CD14-positive monocyte (primary cell): ENCODE measurements around the gene ADAMTS13. TPM values are rescaled to one million over a fixed set of nuclear protein-coding genes. Genes with fewer than 3 reads are reported as not detected.

ENCODE experiments used
- DNase-seq, 3 donors: peaks; one replicate each; pipeline ENCODE4 v3.0.0-alpha.2; 2011 to 2022
- H2AFZ ChIP-seq: 2 replicates; pipeline ENCODE4 v1.6.0; 2012; ENCODE audit warnings: mild to moderate bottlenecking, low read depth, low read length, inconsistent platforms; ENCODE audit not compliant: insufficient read depth, poor library complexity, severe bottlenecking
- H3K27ac ChIP-seq, 2 donors: 1 replicate in 1 of 2; 2 replicates in 1 of 2; pipeline ENCODE4 v1.5.1; 2012 to 2013; ENCODE audit warnings: low read length in 2 of 2, control low read depth in 1 of 2, inconsistent platforms in 1 of 2, low read depth in 1 of 2, mild to moderate bottlenecking in 1 of 2
- H3K27me3 ChIP-seq, 2 donors: one replicate each; pipeline versions ENCODE4 v1.6.0 to v1.6.1; 2011 to 2013; ENCODE audit warnings: low read length in 2 of 2; ENCODE audit not compliant: control insufficient read depth in 2 of 2, insufficient read depth in 2 of 2
- H3K36me3 ChIP-seq, 2 donors: replicated peaks in 1 of 2; 1 replicate in 1 of 2; 2 replicates in 1 of 2; pipeline versions ENCODE4 v1.5.1 to v1.6.1; 2012 to 2013; ENCODE audit warnings: low read length in 2 of 2, control low read depth in 1 of 2, inconsistent platforms in 1 of 2, mild to moderate bottlenecking in 1 of 2; ENCODE audit not compliant: insufficient read depth in 2 of 2, control insufficient read depth in 1 of 2
- H3K4me1 ChIP-seq, 2 donors: 1 replicate in 1 of 2; 2 replicates in 1 of 2; pipeline versions ENCODE4 v1.5.1 to v1.6.1; 2012 to 2013; ENCODE audit warnings: low read length in 2 of 2, control low read depth in 1 of 2, inconsistent platforms in 1 of 2, mild to moderate bottlenecking in 1 of 2, moderate library complexity in 1 of 2; ENCODE audit not compliant: insufficient read depth in 2 of 2, control insufficient read depth in 1 of 2
- H3K4me2 ChIP-seq: replicated peaks from 2 replicates; pipeline ENCODE3; 2012; ENCODE audit warnings: low read length, moderate library complexity, mild to moderate bottlenecking; ENCODE audit not compliant: poor library complexity, severe bottlenecking; ENCODE audit errors: extremely low read depth
- H3K4me3 ChIP-seq, 3 experiments: fragments of 200-600 bp in 1 of 3; sonication (generic) in 1 of 3; replicated peaks in 1 of 3; 1 replicate in 2 of 3; 2 replicates in 1 of 3; pipeline ENCODE4 v1.5.1; 2011 to 2013; ENCODE audit warnings: low read length in 3 of 3, mild to moderate bottlenecking in 3 of 3, control low read depth in 2 of 3, low read depth in 2 of 3, inconsistent platforms in 1 of 3, moderate library complexity in 1 of 3
- H3K79me2 ChIP-seq: 2 replicates; pipeline ENCODE4 v1.6.0; 2012; ENCODE audit warnings: mild to moderate bottlenecking, control low read depth, inconsistent platforms, low read length, moderate library complexity; ENCODE audit not compliant: insufficient read depth
- H3K9ac ChIP-seq: 2 replicates; pipeline ENCODE4 v1.6.0; 2017; ENCODE audit warnings: low read length, mild to moderate bottlenecking; ENCODE audit not compliant: insufficient read depth, poor library complexity, severe bottlenecking
- H3K9me3 ChIP-seq, 2 donors: replicated peaks in 1 of 2; 1 replicate in 1 of 2; 2 replicates in 1 of 2; pipeline versions ENCODE4 v1.5.1 to v1.6.1; 2012 to 2013; ENCODE audit warnings: low read length in 2 of 2, control low read depth in 1 of 2; ENCODE audit not compliant: control insufficient read depth in 1 of 2, insufficient read depth in 1 of 2
- H4K20me1 ChIP-seq: 2 replicates; pipeline ENCODE4 v1.6.0; 2012; ENCODE audit warnings: mild to moderate bottlenecking, low read length, control low read depth, moderate library complexity; ENCODE audit not compliant: insufficient read depth
- H3K27ac Mint-ChIP-seq, 7 donors: one replicate each; pipeline ENCODE4 v1.8.0; 2020; ENCODE audit warnings: mild to moderate bottlenecking in 7 of 7, mixed read lengths in 7 of 7, moderate library complexity in 6 of 7, inconsistent platforms in 2 of 7
- H3K27me3 Mint-ChIP-seq, 3 donors: one replicate each; pipeline ENCODE4 v1.8.0; 2021 to 2022; ENCODE audit warnings: low read depth in 3 of 3, mild to moderate bottlenecking in 3 of 3, mixed read lengths in 3 of 3, moderate library complexity in 3 of 3, inconsistent platforms in 1 of 3
- H3K36me3 Mint-ChIP-seq, 2 donors: one replicate each; pipeline ENCODE4 v1.8.0; 2020; ENCODE audit warnings: mixed read lengths in 2 of 2, inconsistent platforms in 1 of 2, mild to moderate bottlenecking in 1 of 2
- H3K4me1 Mint-ChIP-seq: one replicate; pipeline ENCODE4 v1.8.0; 2020; ENCODE audit warnings: mild to moderate bottlenecking, mixed read lengths
- H3K4me3 Mint-ChIP-seq, 2 donors: one replicate each; pipeline ENCODE4 v1.8.0; 2020; ENCODE audit warnings: mild to moderate bottlenecking in 2 of 2, mixed read lengths in 2 of 2, moderate library complexity in 1 of 2
- H3K9me3 Mint-ChIP-seq, 7 donors: one replicate each; pipeline ENCODE4 v1.8.0; 2020 to 2022; ENCODE audit warnings: mixed read lengths in 7 of 7, mild to moderate bottlenecking in 6 of 7, moderate library complexity in 6 of 7, inconsistent platforms in 2 of 7
- WGBS: methylation state at CpG from one replicate; pipeline ENCODE4 v1.1.5; 2013; ENCODE audit warnings: missing lambda C conversion rate; ENCODE audit not compliant: insufficient coverage; 5-methylcytosine and 5-hydroxymethylcytosine counted together
- intact Hi-C, 2 donors: fragments of 100-400 bp; cut with micrococcal nuclease; formaldehyde crosslinking; loops; one replicate each; pipeline versions ENCODE4 v1.15.0 to v1.15.1; 2023
- polyA plus RNA-seq, 3 donors: library from polyadenylated mRNA; depleted of rRNA in 1 of 3; unstranded in 2 of 3; stranded (reverse) in 1 of 3; fragments of 300-500 nt in 2 of 3; fragments of >200 nt in 1 of 3; fragmentation: Illumina TruSeq in 2 of 3; gene quantifications; 1 replicate in 2 of 3; 2 replicates in 1 of 3; pipeline ENCODE4 v1.2.3, GENCODE V29; 2012 to 2021
- TF ChIP-seq, protein P1 (sequence below): fragments of 200-600 bp; IDR thresholded peaks from one replicate; pipeline ENCODE4 v1.8.0; 2022; ENCODE audit warnings: antibody characterized with exemption, mild to moderate bottlenecking

Gene ADAMTS13
- polyA plus RNA-seq, 3 donors = 0.77 TPM; not detected in 2

DNA sequence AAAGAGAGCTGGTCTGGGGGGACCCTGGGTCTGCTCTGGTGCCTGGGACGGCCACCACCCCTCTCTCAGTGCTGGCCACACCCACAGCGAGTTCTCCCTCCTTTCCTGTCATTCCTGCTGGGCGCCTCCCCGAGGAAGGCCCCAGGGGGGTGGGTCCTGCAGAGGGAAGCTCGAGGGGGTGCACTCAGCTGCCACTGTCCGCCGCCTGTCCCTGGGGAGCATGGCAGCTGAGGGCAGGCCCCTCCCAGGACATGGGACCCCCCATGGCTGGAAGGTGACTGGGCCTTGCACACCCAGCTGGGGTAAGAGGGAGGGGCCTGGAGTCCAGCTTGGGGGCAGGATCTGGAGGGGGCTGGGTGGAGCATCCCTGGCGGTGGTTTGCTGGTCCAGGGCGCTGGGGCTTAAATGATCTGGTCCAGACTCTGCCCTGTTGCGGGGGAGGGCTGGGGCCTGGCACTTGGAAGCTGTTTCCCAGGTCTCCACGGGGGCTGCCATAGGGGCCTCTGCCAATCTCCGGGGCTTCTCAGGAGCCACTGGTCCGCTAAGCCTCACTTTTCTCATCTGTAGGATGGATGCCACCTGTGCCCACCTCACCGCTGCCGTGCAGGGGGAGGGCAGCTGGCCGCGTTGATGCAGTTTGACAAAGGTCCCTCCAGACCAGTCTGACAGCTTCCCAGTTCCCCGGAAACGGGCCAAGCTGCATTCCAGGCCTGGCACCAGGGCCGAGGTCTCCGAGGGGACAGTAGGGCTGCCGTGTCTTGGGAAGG, 62.7 kb downstream of the ADAMTS13 start:
- peaks cover 6 to 8% of the 10 kb centered on the region in 2 donors for H3K4me1 ChIP-seq

GRCh38 chr9:133485531-133486260, 63.5 kb downstream of the ADAMTS13 start:
- H3K27ac Mint-ChIP-seq = peak overlapping the region in 2 of 7 donors; percentile 18 to 62
- peak; percentile 4 to 44 (median 15) for DNase-seq
- H3K4me1 ChIP-seq = peaks cover 6 to 8% of the 10 kb centered on the region in 2 donors
- H4K20me1 ChIP-seq = no peaks in the 10 kb centered on the region
- H3K4me1 Mint-ChIP-seq = peaks cover 5% of the 10 kb centered on the region
- peaks cover 24 to 34% (median 25%) of the 10 kb centered on the region in 3 donors for H3K27me3 Mint-ChIP-seq
- H3K79me2 ChIP-seq = no peaks in the 10 kb centered on the region
- peak overlapping the region; percentile 22 for H2AFZ ChIP-seq
- peak overlapping the region in 1 of 3 experiments; percentile 24 for H3K4me3 ChIP-seq
- H3K4me3 Mint-ChIP-seq = no peak overlapping the region
- no peaks in the 10 kb centered on the region for H3K36me3 Mint-ChIP-seq
- no peaks in the 10 kb centered on the region for H3K36me3 ChIP-seq
- no peaks in the 10 kb centered on the region for H3K9me3 ChIP-seq
- H3K9me3 Mint-ChIP-seq = peaks cover 0 to 3% (median 0%) of the 10 kb centered on the region in 7 donors
- no peak overlapping the region for H3K27ac ChIP-seq
- TF ChIP-seq, protein P1, sequence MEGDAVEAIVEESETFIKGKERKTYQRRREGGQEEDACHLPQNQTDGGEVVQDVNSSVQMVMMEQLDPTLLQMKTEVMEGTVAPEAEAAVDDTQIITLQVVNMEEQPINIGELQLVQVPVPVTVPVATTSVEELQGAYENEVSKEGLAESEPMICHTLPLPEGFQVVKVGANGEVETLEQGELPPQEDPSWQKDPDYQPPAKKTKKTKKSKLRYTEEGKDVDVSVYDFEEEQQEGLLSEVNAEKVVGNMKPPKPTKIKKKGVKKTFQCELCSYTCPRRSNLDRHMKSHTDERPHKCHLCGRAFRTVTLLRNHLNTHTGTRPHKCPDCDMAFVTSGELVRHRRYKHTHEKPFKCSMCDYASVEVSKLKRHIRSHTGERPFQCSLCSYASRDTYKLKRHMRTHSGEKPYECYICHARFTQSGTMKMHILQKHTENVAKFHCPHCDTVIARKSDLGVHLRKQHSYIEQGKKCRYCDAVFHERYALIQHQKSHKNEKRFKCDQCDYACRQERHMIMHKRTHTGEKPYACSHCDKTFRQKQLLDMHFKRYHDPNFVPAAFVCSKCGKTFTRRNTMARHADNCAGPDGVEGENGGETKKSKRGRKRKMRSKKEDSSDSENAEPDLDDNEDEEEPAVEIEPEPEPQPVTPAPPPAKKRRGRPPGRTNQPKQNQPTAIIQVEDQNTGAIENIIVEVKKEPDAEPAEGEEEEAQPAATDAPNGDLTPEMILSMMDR = no peak
- WGBS = 45% methylated on average over 22 of the region's 25 CpGs
- H3K9ac ChIP-seq = no peak overlapping the region
- H3K27me3 ChIP-seq = peaks cover 0 to under 1% of the 10 kb centered on the region in 2 donors
- H3K4me2 ChIP-seq = peak overlapping the region; percentile 40
- intact Hi-C loops = loop anchor here (1.0 to 10.0 kb wide), 5 partner anchors 78 to 461 kb away; no protein-coding TSS in a partner anchor

More for the DNA sequence above, 62.7 kb downstream of the ADAMTS13 start:
- H3K79me2 ChIP-seq = no peaks in the 10 kb centered on the region
- H3K27me3 ChIP-seq = peaks cover 0 to 9% of the 10 kb centered on the region in 2 donors
- H3K9ac ChIP-seq = no peak overlapping the region
- H3K9me3 ChIP-seq = no peaks in the 10 kb centered on the region
- H3K27ac ChIP-seq = no peak overlapping the region
- intact Hi-C loops = loop anchor here in 1 of 2 donors (10.0 kb wide), 1 partner anchor 460 kb away; no protein-coding TSS in a partner anchor
- Mint-ChIP-seq H3K27me3 (peaks cover 25 to 37% (median 30%) of the 10 kb centered on the region in 3 donors), H3K9me3 (peaks cover 0 to 3% (median 0%) of the 10 kb centered on the region in 7 donors), H3K4me3 (no peak overlapping the region), H3K4me1 (peaks cover 5% of the 10 kb centered on the region), H3K27ac (no peak overlapping the region), H3K36me3 (no peaks in the 10 kb centered on the region)
- no peaks in the 10 kb centered on the region for H3K36me3 ChIP-seq
- DNase-seq = no peak
- H4K20me1 ChIP-seq = no peaks in the 10 kb centered on the region
- WGBS = 90% methylated on average over 15 of the region's 22 CpGs
- H3K4me3 ChIP-seq = no peak overlapping the region
- H2AFZ ChIP-seq = no peak overlapping the region
- H3K4me2 ChIP-seq = no peak overlapping the region
- TF ChIP-seq, protein P1 = no peak
